ENCODE results near the gene IQCM.
"Not testable (repeated sequence)": the region's sequence is repeated elsewhere in the genome, so short reads cannot be mapped to it uniquely, and the experiment has no call there.

IQCM gene

GRCh38 chr4:149465955-149466354, 349.7 kb downstream of the IQCM start:
- no peak for DNase-seq (ENCODE audit: low read depth)

GRCh38 chr4:149443537-149443936, 372.1 kb downstream of the IQCM start:
- no peak for DNase-seq (ENCODE audit: low read depth)

- peak; percentile 47 for DNase-seq (ENCODE audit: low read depth)
Observed at GRCh38 chr4:149441338-149441737, 374.3 kb downstream of the IQCM start.

GRCh38 chr4:149426461-149426860, 389.2 kb downstream of the IQCM start:
- DNase-seq (ENCODE audit: low read depth) = no peak

- DNase-seq (ENCODE audit: low read depth) = peak; percentile 29
Observed at GRCh38 chr4:149409555-149409962, 406.1 kb downstream of the IQCM start.

GRCh38 chr4:149409146-149409545, 406.5 kb downstream of the IQCM start:
- DNase-seq (ENCODE audit: low read depth) = peak; percentile 96

GRCh38 chr4:149404143-149404542, 411.5 kb downstream of the IQCM start:
- DNase-seq (ENCODE audit: low read depth) = no peak

- DNase-seq (ENCODE audit: low read depth) = no peak
Observed at GRCh38 chr4:149403081-149403480, 412.6 kb downstream of the IQCM start.

GRCh38 chr4:149398993-149399392, 416.6 kb downstream of the IQCM start:
- no peak for DNase-seq (ENCODE audit: low read depth)

- DNase-seq (ENCODE audit: low read depth) = peak; percentile 61
Observed at GRCh38 chr4:149370785-149371420, 444.7 kb downstream of the IQCM start.

GRCh38 chr4:149370002-149370401, 445.6 kb downstream of the IQCM start:
- DNase-seq (ENCODE audit: low read depth) = no peak

GRCh38 chr4:149353241-149353640, 462.4 kb downstream of the IQCM start:
- no peak for DNase-seq (ENCODE audit: low read depth)

GRCh38 chr4:149349541-149349940, 466.1 kb downstream of the IQCM start:
- DNase-seq (ENCODE audit: low read depth) = no peak

- DNase-seq (ENCODE audit: low read depth) = no peak
Observed at GRCh38 chr4:149347139-149347538, 468.5 kb downstream of the IQCM start.

GRCh38 chr4:149345424-149345823, 470.2 kb downstream of the IQCM start:
- no peak for DNase-seq (ENCODE audit: low read depth)

- peak; percentile 57 for DNase-seq (ENCODE audit: low read depth)
Observed at GRCh38 chr4:149344436-149344835, 471.2 kb downstream of the IQCM start.

- DNase-seq (ENCODE audit: low read depth) = no peak
Observed at GRCh38 chr4:149343614-149344013, 472.0 kb downstream of the IQCM start.

- DNase-seq (ENCODE audit: low read depth) = not testable (repeated sequence)
Observed at GRCh38 chr4:149341117-149341516, 474.5 kb downstream of the IQCM start.

GRCh38 chr4:149328161-149328560, 487.5 kb downstream of the IQCM start:
- DNase-seq (ENCODE audit: low read depth) = no peak

GRCh38 chr4:149322203-149322602, 493.4 kb downstream of the IQCM start:
- no peak for DNase-seq (ENCODE audit: low read depth)

- no peak for DNase-seq (ENCODE audit: low read depth)
Observed at GRCh38 chr4:149321438-149321837, 494.2 kb downstream of the IQCM start.

- DNase-seq (ENCODE audit: low read depth) = peak; percentile 33
Observed at GRCh38 chr4:149311076-149311475, 504.6 kb downstream of the IQCM start.

GRCh38 chr4:149306537-149306936, 509.1 kb downstream of the IQCM start:
- DNase-seq (ENCODE audit: low read depth) = no peak
